HT1080 (cell line): Measurements from ENCODE around the gene RAB9A. TPM values are rescaled to one million over a fixed set of nuclear protein-coding genes. Genes with fewer than 3 reads are reported as not detected.
"Not testable (repeated sequence)": the region's sequence is repeated elsewhere in the genome, so short reads cannot be mapped to it uniquely, and the experiment has no call there.

Experiments used
- DNase-seq: peaks from one replicate; pipeline ENCODE4 v3.0.0-alpha.2; 2015; ENCODE audit warnings: low read depth
- polyA plus RNA-seq, 2 experiments: library from polyadenylated mRNA; depleted of rRNA; stranded (reverse); fragments of >200 nt; gene quantifications; 2 replicates each; pipeline ENCODE4 v1.2.3, GENCODE V29; 2015
- total RNA-seq: library from RNA; depleted of rRNA; stranded (reverse); fragments of >200 nt; shearing (Covaris generic); gene quantifications from 2 replicates; pipeline ENCODE4 v1.2.3, GENCODE V29; 2014; rRNA removed

The RAB9A gene
- 15.9 and 17.1 TPM in 2 replicates for total RNA-seq
- polyA plus RNA-seq (2015; cell fraction: cytosol; rRNA removed) = 21.9 and 26.0 TPM in 2 replicates
- polyA plus RNA-seq (2015; cell fraction: nucleus; rRNA removed) = 11.4 and 12.9 TPM in 2 replicates

- DNase-seq = peak; percentile 50
Measured at GRCh38 chrX:13688958-13689740, at the start of gene RAB9A. Gene RAB9A (plus strand): TSS chrX:13689128. CDS start chrX:13708747, 19,619 bp downstream.

- not testable (repeated sequence) for DNase-seq
Measured at GRCh38 chrX:13641684-13642083, 47.2 kb upstream of the RAB9A start.

GRCh38 chrX:13645464-13646153 is 43.3 kb upstream of the RAB9A start:
- DNase-seq = no peak

- DNase-seq = peak; percentile 49
Measured at GRCh38 chrX:13646154-13646549, 42.8 kb upstream of the RAB9A start.

- peak; percentile 61 for DNase-seq
Measured at GRCh38 chrX:13647709-13648212, 41.2 kb upstream of the RAB9A start.

- DNase-seq = not testable (repeated sequence)
Measured at GRCh38 chrX:13648336-13648735, 40.6 kb upstream of the RAB9A start.

GRCh38 chrX:13649838-13650237 is 39.1 kb upstream of the RAB9A start:
- no peak for DNase-seq

- no peak for DNase-seq
Measured at GRCh38 chrX:13650318-13650717, 38.6 kb upstream of the RAB9A start.

GRCh38 chrX:13651150-13651549 is 37.8 kb upstream of the RAB9A start:
- DNase-seq = peak; percentile 1

GRCh38 chrX:13652287-13652793 is 36.6 kb upstream of the RAB9A start:
- peak; percentile 89 for DNase-seq

GRCh38 chrX:13652850-13653693 is 35.9 kb upstream of the RAB9A start, which contains the start of gene TCEANC:
Gene TCEANC (plus strand): TSS chrX:13653141. CDS start chrX:13662509, 9,368 bp downstream.
- peak; percentile 97 for DNase-seq

GRCh38 chrX:13654116-13654515 is 34.8 kb upstream of the RAB9A start:
- no peak for DNase-seq

- DNase-seq = no peak
Measured at GRCh38 chrX:13655674-13656073, 33.3 kb upstream of the RAB9A start.

- DNase-seq = peak; percentile 23
Measured at GRCh38 chrX:13658602-13659001, 30.3 kb upstream of the RAB9A start.

GRCh38 chrX:13659063-13659462 is 29.9 kb upstream of the RAB9A start:
- peak; percentile 24 for DNase-seq

GRCh38 chrX:13661735-13662288 is 27.1 kb upstream of the RAB9A start:
- no peak for DNase-seq

- no peak for DNase-seq
Measured at GRCh38 chrX:13662355-13662791, 26.6 kb upstream of the RAB9A start.

GRCh38 chrX:13664020-13664419 is 24.9 kb upstream of the RAB9A start:
- no peak for DNase-seq

GRCh38 chrX:13666836-13667235 is 22.1 kb upstream of the RAB9A start:
- DNase-seq = peak; percentile 36

GRCh38 chrX:13667919-13668318 is 21.0 kb upstream of the RAB9A start:
- no peak for DNase-seq
